ENCODE measurements around the gene ENOX1.

The ENOX1 gene

DNA sequence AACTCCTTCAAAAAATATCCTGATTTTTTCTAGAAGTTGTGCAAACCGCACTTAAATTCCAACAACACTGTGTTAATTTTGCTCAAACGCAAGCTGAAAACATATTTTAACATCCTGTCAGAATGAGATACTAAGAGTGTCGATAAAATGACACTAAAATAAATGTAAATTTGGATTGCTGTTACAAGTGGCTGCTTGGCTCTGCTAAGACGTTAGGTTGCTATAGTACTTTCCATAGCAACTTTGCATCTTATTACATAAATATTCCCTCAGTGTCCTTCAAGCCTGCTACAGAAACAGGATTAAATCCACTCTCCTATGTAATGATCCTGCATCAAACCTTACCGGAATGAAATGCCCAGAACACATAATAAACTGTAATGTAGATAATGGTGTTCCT, 471.2 kb downstream of the ENOX1 start:
- no peak for DNase-seq (ENCODE audit: low spot score)

DNA sequence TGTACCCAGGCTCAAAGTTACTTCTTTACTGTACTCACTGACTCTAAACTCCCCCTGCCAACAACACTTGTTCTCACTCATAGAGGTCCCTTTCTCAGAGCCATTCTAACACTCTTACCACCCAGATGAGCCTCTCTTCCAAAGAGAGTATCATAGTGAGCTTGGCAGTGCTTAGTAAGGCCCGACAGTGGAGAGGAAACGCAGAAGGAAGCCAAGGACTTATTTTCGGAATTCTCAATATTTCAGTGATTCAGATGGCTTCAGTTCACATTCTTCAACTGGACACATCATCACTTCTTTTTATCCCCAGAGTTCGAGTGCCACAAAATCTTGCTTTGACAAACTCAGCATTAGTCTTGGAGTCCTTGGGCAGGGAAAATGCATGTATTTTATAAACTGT, 477.5 kb downstream of the ENOX1 start:
- DNase-seq (ENCODE audit: low spot score) = no peak

DNA sequence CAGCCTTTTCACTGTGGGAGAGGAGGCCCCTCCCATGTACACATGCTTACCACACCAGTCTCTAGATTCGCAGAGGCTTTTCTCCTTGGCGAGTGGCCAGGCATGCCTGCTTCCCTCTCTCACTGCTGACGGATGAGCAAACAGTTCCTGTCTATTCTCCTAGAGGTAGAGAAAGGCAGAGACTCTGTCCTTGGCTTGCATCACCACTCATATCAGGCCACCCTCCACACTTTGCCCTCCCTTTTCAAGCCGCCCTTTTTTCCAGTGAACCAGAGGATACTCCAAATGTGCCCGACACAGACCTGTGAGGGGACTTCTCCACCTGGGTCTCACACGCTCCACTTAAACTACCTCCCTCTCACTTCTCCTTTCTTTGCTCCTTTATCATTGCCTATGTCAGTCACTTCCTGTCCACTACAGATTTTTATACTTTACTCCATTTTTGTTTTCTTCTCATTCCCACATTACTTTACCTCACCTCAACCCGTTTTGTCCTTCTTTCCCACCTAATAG, 478.8 kb downstream of the ENOX1 start:
- no peak for DNase-seq (ENCODE audit: low spot score)

DNA sequence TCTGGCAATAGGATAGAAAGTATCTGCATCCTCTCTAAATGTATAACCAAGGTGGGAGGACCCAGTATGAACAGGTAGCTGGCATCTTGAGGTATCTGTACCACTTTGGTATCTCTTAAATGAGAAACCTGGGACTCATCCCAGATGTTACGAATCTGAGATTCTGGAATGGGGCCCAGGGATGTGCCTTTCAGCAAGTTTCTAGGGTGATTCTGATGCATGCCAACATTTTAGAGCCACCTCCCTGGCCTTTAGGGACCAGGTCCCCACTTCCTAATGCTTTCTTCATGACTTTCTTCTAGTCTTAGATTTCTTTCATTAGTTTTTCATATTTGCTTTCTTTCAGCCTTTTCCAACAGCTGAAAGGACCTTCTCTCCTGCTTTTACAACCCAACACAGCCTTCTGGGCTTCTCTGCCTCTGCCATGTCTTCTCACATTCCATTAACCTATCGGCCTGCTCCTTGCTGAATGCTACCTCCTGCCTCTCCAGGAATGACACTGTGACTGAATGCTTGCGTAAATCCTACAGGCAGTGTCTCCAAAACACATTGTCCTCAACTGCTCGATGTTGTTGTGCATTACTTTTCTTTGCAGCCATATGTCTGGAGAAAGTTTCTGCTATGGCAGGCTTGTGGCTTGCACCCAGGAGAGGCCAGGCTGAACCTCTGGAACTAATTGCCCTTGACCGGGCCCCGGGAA, 479.4 kb downstream of the ENOX1 start:
- DNase-seq (ENCODE audit: low spot score) = no peak

DNA sequence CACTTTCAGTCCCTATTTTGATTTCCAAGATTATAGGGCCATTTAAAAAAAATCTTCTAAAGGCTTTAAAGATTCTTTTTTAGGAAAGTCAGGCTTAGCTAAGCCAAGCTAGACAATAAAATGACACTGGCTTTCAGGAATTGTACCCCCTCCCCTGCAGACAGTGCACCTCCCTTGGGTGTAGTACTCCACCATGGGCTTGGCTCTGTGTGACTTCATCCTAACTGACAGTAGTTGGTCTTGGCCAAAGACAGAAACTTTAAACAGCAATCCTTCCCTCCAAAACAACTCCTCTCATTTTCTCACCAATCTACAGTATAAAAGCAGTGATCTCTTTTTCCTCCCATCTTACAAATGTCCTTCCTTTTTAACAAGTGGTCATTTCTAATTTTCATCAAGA, 480.4 kb downstream of the ENOX1 start:
- no peak for DNase-seq (ENCODE audit: low spot score)

DNA sequence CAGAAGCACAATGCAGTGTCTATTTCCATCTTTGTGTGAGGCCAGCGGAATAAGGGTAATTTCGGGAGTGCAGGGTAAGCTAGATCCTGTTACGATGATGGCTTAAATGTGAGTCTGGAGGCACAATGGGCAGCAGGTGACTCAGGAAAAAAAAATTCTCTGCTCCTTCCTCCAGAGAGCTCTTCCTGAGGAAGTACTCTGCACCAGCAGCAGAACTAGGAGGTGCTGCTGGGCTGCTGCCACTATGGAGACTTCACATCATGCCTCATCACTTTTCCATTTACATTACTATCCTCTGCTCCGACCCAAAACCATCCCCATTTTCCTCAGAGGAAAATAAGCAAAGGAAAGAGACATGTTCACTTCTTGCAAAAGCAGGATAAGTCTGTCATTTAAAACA, 481.4 kb downstream of the ENOX1 start:
- no peak for DNase-seq (ENCODE audit: low spot score)

DNA sequence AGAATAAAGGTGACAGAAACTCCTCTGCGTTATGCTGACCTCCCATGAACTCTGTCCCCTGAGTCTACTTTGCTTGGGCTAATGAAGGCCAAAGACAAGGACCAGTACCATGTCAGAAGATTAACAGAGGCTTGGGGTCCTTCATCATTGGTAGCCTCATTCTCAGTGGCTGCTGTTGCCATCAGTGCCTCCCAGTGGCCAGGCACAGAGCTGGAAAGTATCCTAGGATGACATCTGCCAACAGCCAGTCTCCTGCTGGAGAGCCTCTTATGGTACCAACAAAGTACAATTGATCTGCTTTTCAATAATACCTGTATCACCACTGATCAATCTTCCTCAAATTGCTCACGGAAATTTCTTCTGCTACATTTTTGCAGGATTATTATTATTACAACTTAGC, 481.8 kb downstream of the ENOX1 start:
- no peak for DNase-seq (ENCODE audit: low spot score)

DNA sequence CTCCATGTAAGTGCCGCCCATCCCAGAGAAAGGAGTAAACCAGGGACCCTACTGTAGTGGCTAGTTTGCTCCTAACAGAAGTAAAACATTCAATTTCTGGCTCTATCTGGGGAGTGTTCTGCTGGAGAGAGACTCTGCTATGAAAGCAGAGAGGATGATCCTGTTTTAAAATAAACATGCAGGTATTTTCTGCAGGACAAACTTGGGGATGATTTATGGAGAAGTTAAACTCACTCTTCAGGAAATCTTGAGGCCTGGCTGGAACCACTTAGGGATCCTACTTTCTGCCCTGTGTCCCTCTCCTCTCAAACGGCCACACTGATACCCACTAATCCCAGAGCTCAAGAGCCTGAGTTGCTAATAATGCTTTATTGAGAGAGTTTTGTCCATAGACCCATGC, 482.3 kb downstream of the ENOX1 start:
- no peak for DNase-seq (ENCODE audit: low spot score)

DNA sequence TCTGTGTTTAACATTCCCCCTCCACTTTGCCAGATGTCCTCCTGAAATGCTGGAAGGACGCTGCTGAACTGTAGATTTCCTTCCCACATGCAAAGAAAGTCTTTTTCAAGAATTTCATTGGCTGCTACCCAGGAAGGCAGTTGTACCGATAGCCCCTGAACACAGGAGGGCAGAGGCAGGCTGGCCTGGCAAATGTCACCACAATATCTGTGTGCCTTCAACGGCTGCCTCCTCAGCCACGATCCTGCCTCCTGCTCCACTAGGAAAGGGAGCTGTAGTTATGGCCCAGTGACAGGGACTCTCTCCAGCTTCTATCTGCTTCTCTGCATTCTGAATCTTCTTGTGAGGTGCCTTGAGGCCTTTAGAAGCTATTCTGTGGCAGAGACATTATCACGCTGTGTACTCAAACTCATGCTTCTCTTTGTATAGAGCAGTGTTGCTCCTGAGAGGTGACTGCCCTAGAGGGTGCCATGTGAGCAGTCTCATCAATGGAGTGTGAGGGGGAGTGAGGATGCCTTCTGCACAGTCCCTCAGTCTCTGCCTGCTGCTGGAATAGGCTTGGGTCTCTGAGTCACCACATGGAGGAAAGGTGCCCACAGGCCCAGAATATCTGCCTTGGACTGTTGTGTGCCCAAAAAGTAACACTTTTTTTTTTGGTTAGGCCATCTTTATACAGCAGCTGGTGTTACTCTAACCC, 483.6 kb downstream of the ENOX1 start:
- peak; percentile 39 for DNase-seq (ENCODE audit: low spot score)

DNA sequence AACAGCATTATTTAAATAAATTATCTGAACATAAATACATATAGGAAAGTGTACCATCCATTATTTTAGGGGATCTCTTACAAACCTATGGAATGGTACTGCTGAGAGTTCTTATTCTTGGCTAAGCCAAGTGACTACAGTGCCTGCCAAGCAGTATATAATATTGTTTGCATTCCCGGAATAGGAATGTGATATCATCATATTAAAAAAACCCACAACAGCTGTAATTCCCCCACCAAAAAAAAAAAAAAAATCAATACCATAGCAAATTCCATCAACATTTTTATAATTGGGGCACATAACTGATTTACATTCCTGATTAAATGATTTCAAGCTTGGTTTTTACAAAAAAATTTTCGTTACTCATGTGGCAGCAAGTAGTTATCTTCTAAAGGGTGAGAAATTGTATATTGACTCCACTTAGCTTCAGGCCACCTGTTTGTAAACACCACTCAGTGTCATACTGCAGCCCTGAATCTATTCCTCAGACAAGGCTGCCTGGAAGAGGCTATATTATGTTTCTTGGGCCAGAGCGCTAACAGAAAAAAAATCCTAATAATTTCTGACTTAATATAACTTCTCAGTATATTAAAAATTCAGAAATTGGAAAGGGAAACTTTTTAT, 485.3 kb downstream of the ENOX1 start:
- DNase-seq (ENCODE audit: low spot score) = no peak

DNA sequence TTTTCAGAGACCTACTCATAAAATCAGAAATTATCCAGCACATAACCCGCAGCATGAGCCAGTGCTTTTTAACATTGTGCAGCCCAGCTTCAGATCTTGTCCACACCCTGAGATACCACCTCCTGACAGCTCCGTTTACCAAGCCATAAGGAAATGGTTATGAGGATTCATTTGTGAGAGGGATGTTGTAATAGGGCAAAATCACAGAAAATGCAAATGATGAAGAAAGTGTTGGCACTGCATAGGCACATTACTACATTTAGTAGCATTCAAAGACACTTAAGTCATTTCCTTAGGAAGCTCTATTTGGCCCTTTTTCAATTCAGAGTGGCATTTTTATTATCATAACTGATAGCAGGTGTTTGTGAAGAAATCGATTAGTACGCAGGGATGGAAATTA, 485.9 kb downstream of the ENOX1 start:
- DNase-seq (ENCODE audit: low spot score) = no peak

DNA sequence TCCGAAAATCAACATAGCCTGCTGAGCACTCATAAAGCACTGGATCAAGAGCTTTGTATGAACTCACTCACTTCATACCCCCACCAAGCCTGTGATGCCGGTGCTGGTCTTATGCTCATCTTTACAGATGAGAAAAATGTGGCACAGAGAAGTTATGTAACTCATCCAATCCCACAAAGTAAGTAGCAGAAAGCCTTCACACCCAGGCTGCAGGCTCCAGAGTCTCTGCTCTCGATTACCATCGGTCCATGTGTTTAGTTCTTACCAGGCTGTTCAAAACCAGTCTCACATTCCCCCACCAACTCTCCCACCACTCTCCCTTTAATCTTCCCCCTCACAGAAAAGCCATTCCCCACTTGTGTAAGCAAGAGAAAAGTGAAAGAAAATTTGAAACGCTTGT, 487.4 kb downstream of the ENOX1 start:
- DNase-seq (ENCODE audit: low spot score) = no peak

DNA sequence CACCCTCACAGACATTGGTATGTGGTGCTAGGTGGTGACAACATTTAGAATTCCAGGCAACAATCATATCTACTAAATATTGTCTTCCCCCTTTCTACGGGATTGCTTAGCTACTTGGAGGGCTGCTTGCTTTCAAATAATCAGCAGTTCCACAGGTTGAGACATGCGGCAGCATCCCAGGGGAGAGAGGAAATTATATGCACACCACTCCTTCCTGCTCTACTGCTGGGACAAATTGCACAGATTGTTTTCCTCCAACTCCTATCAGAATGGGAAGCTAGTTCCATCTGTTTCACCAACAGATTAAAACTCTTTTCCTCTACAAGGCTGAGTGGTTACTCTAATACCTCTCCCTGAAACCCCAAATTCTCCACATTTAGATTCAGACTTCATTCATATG, 488.0 kb downstream of the ENOX1 start:
- DNase-seq (ENCODE audit: low spot score) = no peak

DNA sequence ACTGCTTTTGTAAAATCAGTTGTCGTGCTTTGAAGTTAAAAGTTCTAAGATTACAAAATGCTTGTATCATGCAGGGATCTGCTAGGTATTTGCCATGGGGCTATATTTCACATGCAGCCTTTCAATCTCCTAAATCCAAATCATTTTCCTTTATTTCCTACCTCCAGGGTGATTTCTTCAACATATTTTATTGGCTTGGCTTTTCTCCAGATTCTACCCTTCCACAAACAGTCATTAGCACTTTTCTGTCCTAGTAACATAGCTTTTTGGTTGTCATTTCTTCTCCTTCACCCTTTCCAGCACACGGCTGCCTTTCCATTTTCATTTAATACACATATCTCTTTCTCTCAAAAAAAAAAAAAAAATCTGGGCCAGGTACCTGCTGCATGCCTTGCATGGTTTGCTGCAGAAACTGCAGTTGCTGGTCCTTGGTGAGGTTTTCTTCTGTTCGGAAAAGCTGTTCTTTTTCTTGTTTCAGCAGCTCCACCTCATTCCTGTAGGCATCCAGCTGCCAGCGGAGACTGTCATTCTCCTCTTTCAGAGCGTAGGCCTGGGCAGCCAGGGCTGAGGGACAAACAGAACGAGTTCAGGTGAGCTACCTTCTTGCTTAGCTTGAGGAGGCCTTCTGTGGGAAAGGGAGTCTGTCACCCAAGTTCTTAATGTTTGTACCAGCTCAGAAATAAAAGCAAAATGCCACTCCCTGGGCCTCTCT, 488.6 kb downstream of the ENOX1 start:
- no peak for DNase-seq (ENCODE audit: low spot score)

DNA sequence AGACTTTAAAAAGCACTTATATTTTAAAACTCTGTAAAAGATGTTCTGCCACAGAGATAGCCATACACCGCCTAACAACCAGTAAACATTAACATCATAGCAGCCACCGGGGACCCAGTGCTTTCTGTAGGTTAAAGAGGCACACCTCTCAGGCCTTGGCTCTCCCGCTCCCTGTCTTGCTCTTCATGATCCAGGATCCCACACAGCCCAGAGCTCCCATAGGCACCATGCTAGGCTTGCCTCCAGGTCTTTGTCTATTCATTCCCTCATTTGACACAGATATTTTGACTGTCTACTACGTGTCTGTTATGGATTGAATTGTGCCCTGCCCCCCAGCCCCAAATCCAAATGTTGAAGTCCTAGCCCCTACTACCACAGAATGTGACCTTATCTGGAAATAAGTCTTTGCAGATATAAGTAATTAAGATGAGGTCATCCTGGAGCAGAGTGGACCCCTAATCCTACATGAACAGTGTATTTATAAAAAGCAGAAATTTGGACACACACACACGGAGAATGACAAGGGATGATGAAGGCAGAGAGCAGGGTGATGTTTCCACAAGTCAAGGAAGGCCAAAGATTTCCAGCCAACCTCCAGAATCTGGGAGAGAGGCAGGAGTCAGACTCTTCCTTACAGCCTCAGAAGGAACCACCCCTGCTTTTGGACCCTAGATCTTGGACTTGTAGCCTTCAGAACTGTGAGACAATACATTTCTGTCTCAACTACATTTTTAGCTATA, 490.8 kb downstream of the ENOX1 start:
- no peak for DNase-seq (ENCODE audit: low spot score)

DNA sequence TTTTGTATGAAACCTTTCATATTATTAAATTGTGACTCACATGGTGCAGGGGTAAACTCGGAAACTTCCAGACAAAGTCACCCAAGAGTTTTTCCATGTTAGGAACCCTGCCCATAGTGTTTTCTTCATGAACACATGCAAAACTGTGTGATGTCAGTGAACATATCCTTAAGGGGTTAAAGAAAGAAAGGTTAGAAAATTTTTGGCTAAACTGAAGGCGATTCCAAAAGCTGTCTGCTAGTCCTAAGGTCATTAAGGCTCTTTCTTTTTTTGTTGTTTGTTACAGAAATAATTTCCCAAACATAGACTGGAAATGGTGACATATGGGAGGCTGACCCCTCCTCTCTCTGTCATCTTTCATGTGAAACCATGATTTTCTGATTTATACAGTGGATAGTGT, 491.5 kb downstream of the ENOX1 start:
- no peak for DNase-seq (ENCODE audit: low spot score)

DNA sequence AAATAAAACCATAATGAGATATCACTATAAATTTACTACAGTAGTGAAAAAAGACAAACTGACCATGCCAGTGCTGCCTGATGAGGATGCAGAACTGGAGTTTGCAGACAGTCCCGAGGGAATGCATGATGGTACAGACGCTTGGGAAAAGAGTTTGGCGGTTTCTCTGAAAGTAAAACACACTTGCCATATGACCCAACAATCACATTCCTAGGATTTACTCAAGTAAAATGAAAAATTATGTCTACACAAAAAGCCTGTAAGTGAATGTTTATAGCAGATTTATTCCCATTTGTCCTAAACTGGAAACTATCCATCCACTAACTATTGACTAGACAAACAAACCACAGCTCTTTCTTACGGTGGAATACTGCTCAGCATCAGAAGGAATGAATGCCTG, 492.4 kb downstream of the ENOX1 start:
- no peak for DNase-seq (ENCODE audit: low spot score)

DNA sequence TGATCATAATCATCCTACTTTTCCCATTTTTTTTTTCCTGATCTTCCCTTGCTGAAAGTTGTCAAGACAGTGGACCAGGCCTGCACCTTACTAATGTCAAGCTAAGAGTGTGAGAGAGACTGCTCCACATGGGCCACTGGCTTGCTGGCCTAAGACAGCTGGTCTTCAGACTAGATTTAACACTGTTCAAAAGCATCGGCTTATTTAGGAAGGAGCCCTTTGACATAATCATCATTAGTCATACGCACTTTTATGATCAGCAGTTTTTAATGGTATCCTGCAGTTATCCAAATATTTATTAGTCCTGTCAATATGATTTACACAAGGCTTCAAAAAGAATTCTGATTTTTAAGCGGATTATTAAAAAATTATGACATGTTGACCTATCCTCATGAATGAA, 492.8 kb downstream of the ENOX1 start:
- DNase-seq (ENCODE audit: low spot score) = no peak

DNA sequence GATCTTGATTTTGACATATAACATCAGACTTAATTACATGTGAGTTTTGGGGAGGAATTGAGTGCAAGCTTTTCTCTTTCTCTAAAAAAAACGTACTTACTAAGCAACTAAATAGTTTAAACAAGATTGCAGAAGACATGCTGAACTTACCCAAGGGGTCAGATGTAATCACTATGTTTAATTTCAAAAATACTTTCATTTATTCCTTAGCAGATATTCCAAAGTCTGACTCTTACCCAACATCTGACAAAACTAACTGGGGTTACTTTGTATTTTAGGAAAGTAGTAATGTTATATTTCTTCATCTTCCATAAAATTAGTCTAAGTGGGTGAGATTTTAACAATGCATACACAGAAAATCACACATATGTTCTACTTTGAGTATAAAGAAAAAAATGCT, 493.2 kb downstream of the ENOX1 start:
- DNase-seq (ENCODE audit: low spot score) = no peak

DNA sequence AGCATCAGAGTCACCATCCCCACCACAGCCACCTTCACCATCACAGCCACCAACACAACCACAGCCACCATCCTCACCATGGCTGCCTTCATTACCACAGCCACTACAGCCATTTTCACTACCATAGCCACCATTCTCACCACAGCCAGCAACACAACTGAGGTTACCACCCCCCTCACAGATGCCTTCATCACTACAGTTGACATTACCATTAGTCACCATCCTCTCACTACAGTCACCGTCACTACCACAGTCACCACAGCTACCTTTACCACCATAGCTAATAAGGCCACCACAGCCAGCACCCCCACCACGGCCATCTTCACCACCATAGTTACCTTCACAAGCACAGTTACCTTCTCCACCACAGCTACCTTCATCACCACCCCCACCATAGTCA, 493.8 kb downstream of the ENOX1 start:
- DNase-seq (ENCODE audit: low spot score) = no peak

DNA sequence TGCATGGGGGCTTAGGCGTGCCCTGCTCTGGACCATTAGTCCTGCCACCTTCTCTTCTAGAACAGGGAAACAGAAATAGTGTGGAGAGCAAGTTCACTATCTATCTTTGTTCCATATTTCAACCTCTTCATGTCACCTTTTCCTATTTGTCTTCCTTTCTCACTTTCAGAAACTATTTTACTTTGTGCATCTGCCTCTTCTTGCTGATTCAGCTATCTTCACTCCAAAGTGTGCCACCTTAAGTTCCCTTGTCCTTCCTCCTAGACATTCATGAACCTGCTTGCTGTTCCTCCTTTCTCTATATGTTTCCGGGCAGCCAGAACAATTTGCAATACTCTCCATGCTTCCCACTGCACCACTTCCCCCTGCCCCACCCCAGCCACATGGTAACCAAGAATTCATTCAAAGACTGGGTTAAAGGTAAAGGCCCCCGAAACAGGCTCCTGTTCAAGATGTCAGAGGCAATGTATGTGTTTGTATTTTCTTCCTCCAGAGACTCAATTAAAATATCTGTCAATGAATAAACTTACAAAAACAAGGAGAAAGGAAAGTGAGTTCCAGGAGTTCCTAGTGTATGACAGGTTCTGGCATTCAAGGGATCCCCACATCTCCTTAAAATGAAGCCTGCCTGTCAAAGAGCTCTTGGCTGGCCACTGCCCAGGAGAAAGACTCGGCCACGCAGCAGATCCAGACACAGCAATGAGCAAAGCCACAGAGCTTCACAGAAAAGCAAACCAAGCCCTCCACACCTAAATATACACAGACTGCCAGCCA, 495.3 kb downstream of the ENOX1 start:
- DNase-seq (ENCODE audit: low spot score) = no peak
